Keratinocyte (primary cell): ENCODE measurements around the gene OR51I2.

Experiments
- CTCF ChIP-seq, 3 experiments: IDR thresholded peaks in 1 of 3; conservative IDR thresholded peaks in 1 of 3; optimal IDR thresholded peaks in 1 of 3; 2 replicates in 2 of 3; 3 replicates in 1 of 3; pipeline versions ENCODE3 to v1.5.1; 2011; ENCODE audit warnings: low read length in 3 of 3, mild to moderate bottlenecking in 3 of 3, moderate library complexity in 2 of 3, control low read depth in 1 of 3, inconsistent platforms in 1 of 3; ENCODE audit not compliant: insufficient read depth in 2 of 3; ENCODE audit errors: extremely low read depth in 1 of 3
- EZH2 ChIP-seq: IDR thresholded peaks from one replicate; pipeline ENCODE4 v1.6.1; 2012; ENCODE audit warnings: inconsistent platforms, mild to moderate bottlenecking, low read length, moderate library complexity

- TF ChIP-seq CTCF (optimal IDR thresholded peaks at IDR 0.05 in 1 of 3, IDR thresholded peaks at IDR 0.05 in 1 of 3, conservative IDR thresholded peaks at IDR 0.05 in 1 of 3; ENCODE audit: extremely low read depth in 1 of 3, insufficient read depth in 2 of 3, low read length in 3 of 3) (no peak), EZH2 (no peak)
Measured at GRCh38 chr11:5473921-5474320, 24.8 kb downstream of the OR51I2 start.
